Measurements from ENCODE around the gene ARL11.

- no peak for TF ChIP-seq EZH2phosphoT487 (IDR thresholded peaks at IDR 0.05; ENCODE audit: insufficient read depth, low read depth)
- TF ChIP-seq EZH2 (IDR thresholded peaks at IDR 0.05; ENCODE audit: insufficient read depth, poor library complexity, severe bottlenecking) = no peak
Observed at GRCh38 chr13:49635599-49636433, 7.5 kb downstream of the ARL11 start.

Measured in GM23248 (cell line).